Measurements from ENCODE around the gene IFNAR2.

DNA sequence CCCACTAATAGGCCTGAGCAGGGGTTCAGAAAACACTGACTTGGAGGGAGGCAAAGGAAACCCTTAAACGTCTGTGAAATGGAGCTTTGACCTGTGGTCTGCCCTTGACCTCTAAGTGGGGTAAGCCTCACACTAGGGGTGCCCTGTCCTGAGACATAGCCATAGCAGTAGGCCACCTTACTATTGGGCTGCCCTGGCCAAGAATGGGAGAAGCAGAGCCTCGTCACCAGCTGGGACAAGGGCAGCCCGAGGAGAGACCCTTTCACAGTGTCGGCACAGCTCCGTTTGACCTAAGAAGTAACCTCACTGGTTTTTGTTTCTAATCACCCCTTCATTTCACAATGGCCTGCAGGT lies 26.4 kb upstream of the IFNAR2 start:
- TF ChIP-seq, protein P1, sequence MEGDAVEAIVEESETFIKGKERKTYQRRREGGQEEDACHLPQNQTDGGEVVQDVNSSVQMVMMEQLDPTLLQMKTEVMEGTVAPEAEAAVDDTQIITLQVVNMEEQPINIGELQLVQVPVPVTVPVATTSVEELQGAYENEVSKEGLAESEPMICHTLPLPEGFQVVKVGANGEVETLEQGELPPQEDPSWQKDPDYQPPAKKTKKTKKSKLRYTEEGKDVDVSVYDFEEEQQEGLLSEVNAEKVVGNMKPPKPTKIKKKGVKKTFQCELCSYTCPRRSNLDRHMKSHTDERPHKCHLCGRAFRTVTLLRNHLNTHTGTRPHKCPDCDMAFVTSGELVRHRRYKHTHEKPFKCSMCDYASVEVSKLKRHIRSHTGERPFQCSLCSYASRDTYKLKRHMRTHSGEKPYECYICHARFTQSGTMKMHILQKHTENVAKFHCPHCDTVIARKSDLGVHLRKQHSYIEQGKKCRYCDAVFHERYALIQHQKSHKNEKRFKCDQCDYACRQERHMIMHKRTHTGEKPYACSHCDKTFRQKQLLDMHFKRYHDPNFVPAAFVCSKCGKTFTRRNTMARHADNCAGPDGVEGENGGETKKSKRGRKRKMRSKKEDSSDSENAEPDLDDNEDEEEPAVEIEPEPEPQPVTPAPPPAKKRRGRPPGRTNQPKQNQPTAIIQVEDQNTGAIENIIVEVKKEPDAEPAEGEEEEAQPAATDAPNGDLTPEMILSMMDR (IDR thresholded peaks at IDR 0.05) = no peak
- no peak for TF ChIP-seq ZFX (IDR thresholded peaks at IDR 0.05; ENCODE audit: borderline replicate concordance)

Data from 22Rv1 (cell line).